ENCODE measurements around the gene ATXN7L3.

Gene ATXN7L3

DNA sequence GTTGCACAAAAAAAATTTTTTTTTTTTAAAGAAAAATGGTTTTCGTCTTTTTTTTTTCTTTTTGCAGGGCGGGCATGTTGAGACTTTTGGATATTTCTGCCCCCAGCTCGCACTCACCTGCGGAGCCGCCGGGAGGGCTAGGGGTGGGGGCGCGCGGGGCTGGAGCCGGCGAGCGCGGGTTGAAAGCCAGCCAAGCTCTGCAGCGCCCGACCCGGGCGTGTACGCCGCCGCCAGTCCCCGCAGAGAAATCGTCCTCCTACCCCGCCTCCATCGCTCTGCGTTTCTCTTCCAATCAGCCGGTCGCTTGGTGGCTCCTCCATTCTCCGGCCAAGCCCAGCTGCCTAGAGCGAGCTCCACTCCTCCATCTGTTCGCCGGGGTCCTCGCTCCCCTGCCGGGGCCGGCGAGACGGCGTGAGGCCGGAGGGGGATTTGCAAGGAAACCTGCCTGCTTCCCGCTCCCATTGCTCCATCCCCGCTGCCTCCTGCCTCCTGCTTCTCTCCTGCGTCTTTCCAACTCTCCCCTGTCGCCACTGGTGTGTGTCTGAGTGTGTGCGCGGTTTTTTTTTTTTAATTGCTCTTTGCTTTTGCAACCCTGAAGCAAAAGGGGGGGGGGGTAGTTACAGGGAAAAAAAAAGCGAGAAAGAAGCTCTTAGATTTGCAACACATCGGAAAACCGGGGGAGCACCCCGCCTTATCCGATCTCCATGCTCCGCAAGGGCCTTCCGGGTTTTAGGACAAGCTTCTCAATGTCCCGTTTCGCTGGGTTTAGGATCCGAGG is 21.6 kb upstream of the ATXN7L3 start (continued):
- TF ChIP-seq, protein P1, sequence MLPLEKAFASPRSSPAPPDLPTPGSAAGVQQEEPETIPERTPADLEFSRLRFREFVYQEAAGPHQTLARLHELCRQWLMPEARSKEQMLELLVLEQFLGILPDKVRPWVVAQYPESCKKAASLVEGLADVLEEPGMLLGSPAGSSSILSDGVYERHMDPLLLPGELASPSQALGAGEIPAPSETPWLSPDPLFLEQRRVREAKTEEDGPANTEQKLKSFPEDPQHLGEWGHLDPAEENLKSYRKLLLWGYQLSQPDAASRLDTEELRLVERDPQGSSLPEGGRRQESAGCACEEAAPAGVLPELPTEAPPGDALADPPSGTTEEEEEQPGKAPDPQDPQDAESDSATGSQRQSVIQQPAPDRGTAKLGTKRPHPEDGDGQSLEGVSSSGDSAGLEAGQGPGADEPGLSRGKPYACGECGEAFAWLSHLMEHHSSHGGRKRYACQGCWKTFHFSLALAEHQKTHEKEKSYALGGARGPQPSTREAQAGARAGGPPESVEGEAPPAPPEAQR (tag by site-specific recombination; IDR thresholded peaks at IDR 0.05) = no peak
- TF ChIP-seq, protein P2, sequence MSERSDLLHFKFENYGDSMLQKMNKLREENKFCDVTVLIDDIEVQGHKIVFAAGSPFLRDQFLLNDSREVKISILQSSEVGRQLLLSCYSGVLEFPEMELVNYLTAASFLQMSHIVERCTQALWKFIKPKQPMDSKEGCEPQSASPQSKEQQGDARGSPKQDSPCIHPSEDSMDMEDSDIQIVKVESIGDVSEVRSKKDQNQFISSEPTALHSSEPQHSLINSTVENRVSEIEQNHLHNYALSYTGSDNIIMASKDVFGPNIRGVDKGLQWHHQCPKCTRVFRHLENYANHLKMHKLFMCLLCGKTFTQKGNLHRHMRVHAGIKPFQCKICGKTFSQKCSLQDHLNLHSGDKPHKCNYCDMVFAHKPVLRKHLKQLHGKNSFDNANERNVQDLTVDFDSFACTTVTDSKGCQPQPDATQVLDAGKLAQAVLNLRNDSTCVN (tag by site-specific recombination; optimal IDR thresholded peaks at IDR 0.05) = peak; percentile 86
- TF ChIP-seq ZSCAN16 (tag by site-specific recombination; IDR thresholded peaks at IDR 0.05) (no peak), KLF17 (tag by site-specific recombination; IDR thresholded peaks at IDR 0.05) (peak; percentile 36; the same call in 1 of the 2 replicates), ZNF280D (tag by site-specific recombination; IDR thresholded peaks at IDR 0.05) (no peak), ZNF621 (tag by site-specific recombination; IDR thresholded peaks at IDR 0.05) (no peak), ZNF623 (tag by site-specific recombination; IDR thresholded peaks at IDR 0.05) (no peak; the same call in 1 of the 2 replicates), ZNF626 (tag by site-specific recombination; IDR thresholded peaks at IDR 0.05) (no peak), ZNF777 (tag by site-specific recombination; IDR thresholded peaks at IDR 0.05; ENCODE audit: borderline replicate concordance) (no peak), ZNF398 (tag by site-specific recombination; IDR thresholded peaks at IDR 0.05) (peak; percentile 59; the same call in 1 of the 2 replicates), TSHZ1 (tag by site-specific recombination; IDR thresholded peaks at IDR 0.05; ENCODE audit: borderline replicate concordance) (no peak)
- TF ChIP-seq, protein P3, sequence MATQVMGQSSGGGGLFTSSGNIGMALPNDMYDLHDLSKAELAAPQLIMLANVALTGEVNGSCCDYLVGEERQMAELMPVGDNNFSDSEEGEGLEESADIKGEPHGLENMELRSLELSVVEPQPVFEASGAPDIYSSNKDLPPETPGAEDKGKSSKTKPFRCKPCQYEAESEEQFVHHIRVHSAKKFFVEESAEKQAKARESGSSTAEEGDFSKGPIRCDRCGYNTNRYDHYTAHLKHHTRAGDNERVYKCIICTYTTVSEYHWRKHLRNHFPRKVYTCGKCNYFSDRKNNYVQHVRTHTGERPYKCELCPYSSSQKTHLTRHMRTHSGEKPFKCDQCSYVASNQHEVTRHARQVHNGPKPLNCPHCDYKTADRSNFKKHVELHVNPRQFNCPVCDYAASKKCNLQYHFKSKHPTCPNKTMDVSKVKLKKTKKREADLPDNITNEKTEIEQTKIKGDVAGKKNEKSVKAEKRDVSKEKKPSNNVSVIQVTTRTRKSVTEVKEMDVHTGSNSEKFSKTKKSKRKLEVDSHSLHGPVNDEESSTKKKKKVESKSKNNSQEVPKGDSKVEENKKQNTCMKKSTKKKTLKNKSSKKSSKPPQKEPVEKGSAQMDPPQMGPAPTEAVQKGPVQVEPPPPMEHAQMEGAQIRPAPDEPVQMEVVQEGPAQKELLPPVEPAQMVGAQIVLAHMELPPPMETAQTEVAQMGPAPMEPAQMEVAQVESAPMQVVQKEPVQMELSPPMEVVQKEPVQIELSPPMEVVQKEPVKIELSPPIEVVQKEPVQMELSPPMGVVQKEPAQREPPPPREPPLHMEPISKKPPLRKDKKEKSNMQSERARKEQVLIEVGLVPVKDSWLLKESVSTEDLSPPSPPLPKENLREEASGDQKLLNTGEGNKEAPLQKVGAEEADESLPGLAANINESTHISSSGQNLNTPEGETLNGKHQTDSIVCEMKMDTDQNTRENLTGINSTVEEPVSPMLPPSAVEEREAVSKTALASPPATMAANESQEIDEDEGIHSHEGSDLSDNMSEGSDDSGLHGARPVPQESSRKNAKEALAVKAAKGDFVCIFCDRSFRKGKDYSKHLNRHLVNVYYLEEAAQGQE (tag by site-specific recombination; IDR thresholded peaks at IDR 0.05) = no peak
- TF ChIP-seq, protein P4, sequence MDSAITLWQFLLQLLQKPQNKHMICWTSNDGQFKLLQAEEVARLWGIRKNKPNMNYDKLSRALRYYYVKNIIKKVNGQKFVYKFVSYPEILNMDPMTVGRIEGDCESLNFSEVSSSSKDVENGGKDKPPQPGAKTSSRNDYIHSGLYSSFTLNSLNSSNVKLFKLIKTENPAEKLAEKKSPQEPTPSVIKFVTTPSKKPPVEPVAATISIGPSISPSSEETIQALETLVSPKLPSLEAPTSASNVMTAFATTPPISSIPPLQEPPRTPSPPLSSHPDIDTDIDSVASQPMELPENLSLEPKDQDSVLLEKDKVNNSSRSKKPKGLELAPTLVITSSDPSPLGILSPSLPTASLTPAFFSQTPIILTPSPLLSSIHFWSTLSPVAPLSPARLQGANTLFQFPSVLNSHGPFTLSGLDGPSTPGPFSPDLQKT (IDR thresholded peaks at IDR 0.05; ENCODE audit: borderline replicate concordance, low read depth, low read length) = no peak
- TF ChIP-seq, protein P5, sequence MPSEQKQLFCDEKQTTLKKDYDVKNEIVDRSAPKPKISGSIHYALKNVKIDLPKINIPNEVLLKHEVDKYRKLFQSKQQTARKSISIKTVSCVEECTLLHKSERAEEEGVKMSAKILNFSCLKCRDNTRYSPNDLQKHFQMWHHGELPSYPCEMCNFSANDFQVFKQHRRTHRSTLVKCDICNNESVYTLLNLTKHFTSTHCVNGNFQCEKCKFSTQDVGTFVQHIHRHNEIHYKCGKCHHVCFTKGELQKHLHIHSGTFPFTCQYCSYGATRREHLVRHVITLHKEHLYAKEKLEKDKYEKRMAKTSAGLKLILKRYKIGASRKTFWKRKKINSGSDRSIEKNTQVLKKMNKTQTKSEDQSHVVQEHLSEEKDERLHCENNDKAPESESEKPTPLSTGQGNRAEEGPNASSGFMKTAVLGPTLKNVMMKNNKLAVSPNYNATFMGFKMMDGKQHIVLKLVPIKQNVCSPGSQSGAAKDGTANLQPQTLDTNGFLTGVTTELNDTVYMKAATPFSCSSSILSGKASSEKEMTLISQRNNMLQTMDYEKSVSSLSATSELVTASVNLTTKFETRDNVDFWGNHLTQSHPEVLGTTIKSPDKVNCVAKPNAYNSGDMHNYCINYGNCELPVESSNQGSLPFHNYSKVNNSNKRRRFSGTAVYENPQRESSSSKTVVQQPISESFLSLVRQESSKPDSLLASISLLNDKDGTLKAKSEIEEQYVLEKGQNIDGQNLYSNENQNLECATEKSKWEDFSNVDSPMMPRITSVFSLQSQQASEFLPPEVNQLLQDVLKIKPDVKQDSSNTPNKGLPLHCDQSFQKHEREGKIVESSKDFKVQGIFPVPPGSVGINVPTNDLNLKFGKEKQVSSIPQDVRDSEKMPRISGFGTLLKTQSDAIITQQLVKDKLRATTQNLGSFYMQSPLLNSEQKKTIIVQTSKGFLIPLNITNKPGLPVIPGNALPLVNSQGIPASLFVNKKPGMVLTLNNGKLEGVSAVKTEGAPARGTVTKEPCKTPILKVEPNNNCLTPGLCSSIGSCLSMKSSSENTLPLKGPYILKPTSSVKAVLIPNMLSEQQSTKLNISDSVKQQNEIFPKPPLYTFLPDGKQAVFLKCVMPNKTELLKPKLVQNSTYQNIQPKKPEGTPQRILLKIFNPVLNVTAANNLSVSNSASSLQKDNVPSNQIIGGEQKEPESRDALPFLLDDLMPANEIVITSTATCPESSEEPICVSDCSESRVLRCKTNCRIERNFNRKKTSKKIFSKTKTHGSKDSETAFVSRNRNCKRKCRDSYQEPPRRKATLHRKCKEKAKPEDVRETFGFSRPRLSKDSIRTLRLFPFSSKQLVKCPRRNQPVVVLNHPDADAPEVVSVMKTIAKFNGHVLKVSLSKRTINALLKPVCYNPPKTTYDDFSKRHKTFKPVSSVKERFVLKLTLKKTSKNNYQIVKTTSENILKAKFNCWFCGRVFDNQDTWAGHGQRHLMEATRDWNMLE (tag by site-specific recombination; conservative IDR thresholded peaks at IDR 0.05; ENCODE audit: low read depth) = no peak
